ENCODE results near the gene ZNF778. TPM values are rescaled to one million over a fixed set of nuclear protein-coding genes. Genes with fewer than 3 reads are reported as not detected.

ZNF778 gene
- total RNA-seq, 4 donors from 2014 or later: 5.7 to 22.8 (median 13.4) TPM

DNA sequence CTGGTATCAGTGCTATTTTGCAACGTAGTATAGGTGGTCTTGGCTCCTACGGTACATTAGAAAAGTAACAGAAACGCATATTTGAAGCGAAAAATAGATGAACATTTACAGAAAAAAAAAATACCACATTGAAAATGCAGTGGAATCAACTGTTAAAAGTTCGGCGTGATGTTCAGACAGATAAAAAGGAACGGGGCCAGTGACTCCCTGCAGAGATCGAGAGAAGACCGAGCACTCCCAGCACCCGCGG, 440 bp upstream of the ZNF778 start:
- DNase-seq (ENCODE audit: low spot score) (no peak), ATAC-seq (ENCODE audit: low FRiP score) (no peak)
- TF ChIP-seq, protein P1, sequence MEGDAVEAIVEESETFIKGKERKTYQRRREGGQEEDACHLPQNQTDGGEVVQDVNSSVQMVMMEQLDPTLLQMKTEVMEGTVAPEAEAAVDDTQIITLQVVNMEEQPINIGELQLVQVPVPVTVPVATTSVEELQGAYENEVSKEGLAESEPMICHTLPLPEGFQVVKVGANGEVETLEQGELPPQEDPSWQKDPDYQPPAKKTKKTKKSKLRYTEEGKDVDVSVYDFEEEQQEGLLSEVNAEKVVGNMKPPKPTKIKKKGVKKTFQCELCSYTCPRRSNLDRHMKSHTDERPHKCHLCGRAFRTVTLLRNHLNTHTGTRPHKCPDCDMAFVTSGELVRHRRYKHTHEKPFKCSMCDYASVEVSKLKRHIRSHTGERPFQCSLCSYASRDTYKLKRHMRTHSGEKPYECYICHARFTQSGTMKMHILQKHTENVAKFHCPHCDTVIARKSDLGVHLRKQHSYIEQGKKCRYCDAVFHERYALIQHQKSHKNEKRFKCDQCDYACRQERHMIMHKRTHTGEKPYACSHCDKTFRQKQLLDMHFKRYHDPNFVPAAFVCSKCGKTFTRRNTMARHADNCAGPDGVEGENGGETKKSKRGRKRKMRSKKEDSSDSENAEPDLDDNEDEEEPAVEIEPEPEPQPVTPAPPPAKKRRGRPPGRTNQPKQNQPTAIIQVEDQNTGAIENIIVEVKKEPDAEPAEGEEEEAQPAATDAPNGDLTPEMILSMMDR (IDR thresholded peaks at IDR 0.05): no peak

DNA sequence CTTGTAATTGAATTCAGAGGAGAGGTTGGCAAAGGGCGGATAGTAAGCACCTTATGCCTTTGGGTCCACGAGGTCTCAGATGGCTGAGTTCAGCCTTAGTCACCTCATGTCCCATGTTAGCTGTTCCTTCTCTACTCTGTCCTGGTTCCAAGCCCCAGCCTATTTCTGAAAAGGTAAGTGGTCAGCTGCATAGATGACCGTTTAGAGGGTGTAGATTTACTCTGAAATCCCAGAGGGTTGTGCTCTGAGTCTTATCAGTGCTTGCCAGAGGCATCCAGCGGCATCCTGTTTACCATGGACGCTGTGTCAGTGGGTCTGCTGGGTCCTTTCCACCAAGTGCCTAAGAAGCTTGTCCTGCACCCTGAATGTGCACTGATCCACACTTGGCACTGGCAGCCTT, 1.9 kb downstream of the ZNF778 start:
- TF ChIP-seq, protein P1 (IDR thresholded peaks at IDR 0.05): no peak
- no peak for DNase-seq (ENCODE audit: low spot score)
- no peak for ATAC-seq (ENCODE audit: low FRiP score)

DNA sequence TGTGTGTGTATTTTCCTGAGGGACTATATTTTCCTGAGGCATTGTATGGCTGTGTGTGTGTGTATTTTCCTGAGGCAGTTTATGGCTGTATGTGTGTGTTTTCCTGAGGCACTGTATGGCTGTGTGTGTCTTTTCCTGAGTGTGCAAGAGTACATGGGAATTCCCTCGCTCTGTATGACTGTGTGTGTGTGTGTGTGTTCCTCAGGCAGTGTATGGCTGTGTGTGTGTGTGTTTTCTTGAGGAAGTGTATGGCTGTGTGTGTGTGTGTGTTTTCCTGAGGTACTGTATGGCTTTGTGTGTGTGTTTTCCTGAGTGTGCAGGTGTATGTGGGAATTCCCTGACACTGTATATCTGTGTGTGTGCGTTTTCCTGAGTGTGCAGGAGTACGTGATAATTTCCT, 4.1 kb downstream of the ZNF778 start:
- TF ChIP-seq, protein P1 (IDR thresholded peaks at IDR 0.05): no peak
- no peak for DNase-seq (ENCODE audit: low spot score)
- no peak for ATAC-seq (ENCODE audit: low FRiP score)

DNA sequence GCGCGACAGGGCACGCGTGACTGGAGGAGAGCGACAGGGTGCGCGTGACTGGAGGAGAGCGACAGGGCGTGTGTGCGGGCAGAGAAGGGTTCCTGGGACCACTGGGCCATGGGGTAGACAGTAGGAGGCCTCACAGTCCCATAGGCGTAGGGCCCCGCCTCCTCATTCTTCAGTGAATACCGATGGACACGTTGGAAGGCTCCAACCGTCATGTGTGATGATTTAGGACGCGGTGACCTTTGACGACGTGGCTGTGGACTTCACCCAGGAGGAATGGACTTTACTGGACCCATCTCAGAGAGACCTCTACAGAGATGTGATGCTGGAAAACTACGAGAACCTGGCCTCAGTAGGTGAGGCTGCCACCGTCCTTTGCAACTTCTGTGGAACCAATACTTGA, 5.4 kb downstream of the ZNF778 start:
- no peak for DNase-seq (ENCODE audit: low spot score)
- no peak for ATAC-seq (ENCODE audit: low FRiP score)
- TF ChIP-seq, protein P1 (IDR thresholded peaks at IDR 0.05): no peak

DNA sequence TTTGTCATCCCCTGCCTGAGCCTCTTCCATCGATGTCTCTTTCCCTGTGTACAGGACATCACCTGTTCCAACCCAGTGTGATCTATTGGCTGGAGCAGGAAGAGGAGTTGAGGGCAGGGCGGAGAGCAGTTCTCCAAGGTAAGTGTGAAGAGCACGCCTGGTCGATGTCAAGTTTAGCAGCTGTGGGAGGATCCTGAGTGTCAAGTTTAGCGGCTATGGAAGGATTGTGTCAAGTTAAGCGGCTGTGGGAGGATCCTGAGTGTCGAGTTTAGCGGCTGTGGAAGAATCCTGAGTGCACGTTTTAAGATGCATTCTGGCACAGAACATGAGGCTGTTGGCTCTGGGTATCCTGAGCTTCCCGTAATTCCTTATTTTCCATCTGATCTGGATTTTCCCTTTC, 7.2 kb downstream of the ZNF778 start:
- DNase-seq (ENCODE audit: low spot score): no peak
- TF ChIP-seq, protein P1 (IDR thresholded peaks at IDR 0.05): no peak
- no peak for ATAC-seq (ENCODE audit: low FRiP score)

DNA sequence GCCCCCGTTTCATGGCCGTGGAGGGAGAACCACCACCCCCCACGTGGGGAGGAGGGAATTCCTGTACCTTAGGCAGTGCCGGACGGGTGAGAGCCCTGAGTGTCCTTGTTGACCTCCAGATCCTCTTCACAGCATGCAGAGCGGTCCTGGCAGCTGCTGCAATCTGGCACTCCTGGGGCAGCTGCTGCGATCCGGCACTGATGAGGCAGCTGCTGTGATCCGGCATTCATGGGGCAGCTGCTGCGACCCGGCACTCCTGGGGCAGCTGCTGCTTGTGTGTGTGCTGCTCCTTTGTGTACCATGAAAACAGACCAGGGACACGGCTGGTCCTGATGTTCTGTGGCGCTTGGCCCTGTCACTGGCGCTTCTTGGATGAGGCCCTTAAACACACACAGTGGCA, 12.8 kb downstream of the ZNF778 start:
- TF ChIP-seq, protein P1 (IDR thresholded peaks at IDR 0.05): no peak

DNA sequence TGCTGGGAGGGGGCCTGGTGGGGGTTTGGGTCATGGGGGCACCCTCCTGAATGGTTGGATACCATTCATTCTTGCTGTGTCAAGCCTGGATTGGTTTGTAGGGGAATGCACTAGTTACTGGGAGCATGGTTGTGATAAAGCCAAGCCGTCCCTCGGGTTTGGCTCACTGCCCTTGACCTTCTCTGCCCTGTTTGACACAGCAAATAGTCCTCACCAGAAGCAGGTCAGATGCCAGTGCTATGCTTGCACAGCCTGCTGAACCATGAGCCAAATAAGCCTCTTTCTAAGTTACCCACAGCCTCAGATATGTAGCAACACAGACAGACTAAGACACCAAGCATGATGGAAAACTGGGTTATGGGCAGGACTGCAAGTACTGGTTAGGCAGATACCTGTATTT, 14.6 kb downstream of the ZNF778 start:
- TF ChIP-seq, protein P1 (IDR thresholded peaks at IDR 0.05): no peak
- no peak for ATAC-seq (ENCODE audit: low FRiP score)

More for the DNA sequence above, 12.8 kb downstream of the ZNF778 start:
- DNase-seq (ENCODE audit: low spot score) (no peak), ATAC-seq (ENCODE audit: low FRiP score) (no peak)

More for the DNA sequence above, 14.6 kb downstream of the ZNF778 start:
- DNase-seq (ENCODE audit: low spot score): no peak

Measured in omental fat pad (tissue), 4 donors.